HG03196 (cell line): ENCODE data around the gene BDNF.
"Not testable (repeated sequence)": the region's sequence is repeated elsewhere in the genome, so short reads cannot be mapped to it uniquely, and the experiment has no call there.

ENCODE experiments used
- ATAC-seq: cut with Tn5 transposase; IDR thresholded peaks from one replicate; pipeline ENCODE4 v1.9.1; 2021; ENCODE audit not compliant: unreplicated experiment

Gene BDNF

DNA sequence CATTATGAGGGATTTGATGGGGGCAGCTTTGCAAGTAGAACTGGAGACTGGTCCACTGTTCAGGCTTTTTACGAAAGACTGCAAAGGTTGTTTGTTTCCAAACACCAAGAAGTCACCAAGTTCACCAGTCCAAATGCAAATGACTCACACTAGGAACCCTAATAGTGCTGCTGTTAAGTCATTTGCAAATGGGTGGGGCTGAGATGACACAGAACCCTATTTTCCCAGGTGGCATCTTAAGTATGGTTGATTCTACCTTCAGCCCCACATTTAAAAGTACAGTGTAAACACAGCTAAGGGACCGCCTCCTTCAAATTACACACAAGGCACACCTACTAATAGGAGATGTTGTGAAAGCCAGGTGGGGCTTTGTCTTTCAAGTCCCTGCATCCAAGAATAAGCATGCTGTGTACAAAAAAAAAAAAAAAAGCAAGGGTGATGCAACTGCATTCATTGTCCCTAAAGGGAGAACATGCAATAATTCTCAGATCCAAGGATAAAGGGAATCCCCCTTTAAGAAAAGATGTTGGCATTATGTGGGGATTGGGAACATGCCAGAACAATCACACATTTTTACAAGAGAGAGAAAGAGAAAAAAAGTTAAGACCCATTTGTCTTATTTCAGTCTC is 27.3 kb downstream of the BDNF start:
- no peak for ATAC-seq

DNA sequence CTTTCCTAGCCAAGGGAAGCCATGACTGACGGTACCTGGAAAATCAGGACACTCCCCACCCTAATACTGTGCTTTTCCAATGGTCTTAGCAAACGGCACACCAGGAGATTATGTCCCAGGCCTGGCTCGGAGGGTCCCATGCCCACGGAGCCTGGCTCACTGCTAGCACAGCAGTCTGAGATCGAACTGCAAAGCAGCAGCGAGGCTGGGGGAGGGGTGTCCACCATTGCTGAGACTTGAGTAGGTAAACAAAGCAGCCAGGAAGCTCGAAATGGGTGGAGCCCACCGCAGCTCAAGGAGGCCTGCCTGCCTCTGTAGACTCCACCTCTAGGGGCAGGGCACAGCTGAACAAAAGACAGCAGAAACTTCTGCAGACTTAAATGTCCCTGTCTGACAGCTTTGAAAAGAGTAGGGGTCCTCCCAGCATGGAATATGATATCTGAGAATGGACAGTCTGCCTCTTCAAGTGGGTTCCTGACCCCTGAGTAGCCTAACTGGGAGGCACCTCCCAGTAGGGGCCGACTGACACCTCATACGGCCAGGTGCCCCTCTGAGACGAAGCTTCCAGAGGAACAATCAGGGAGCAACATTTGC is 34.6 kb downstream of the BDNF start:
- not testable (repeated sequence) for ATAC-seq

GRCh38 chr11:27663326-27663725 is 36.9 kb downstream of the BDNF start:
- no peak for ATAC-seq

DNA sequence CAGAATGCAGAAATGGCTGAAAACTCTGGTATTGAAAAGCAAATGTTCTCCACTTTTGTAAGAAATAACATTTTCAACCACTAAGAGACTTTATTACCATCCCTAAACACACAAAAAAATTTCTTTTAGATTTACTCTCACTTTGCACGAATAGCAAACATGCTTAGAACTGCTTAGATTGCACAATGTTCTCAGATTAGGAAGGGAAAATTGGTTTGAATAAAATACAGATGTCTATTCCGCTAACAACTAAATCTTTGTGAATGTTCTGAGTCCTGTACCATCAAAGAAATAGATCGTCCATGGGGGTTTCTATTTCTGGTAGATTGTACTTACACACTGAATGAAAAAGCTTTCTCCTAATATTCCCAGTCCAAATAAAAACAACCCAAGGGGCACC is 40.1 kb downstream of the BDNF start:
- no peak for ATAC-seq

- ATAC-seq = no peak
Measured at GRCh38 chr11:27658535-27659236, 41.6 kb downstream of the BDNF start.

- ATAC-seq = no peak
Measured at GRCh38 chr11:27656806-27657483, 43.3 kb downstream of the BDNF start.

DNA sequence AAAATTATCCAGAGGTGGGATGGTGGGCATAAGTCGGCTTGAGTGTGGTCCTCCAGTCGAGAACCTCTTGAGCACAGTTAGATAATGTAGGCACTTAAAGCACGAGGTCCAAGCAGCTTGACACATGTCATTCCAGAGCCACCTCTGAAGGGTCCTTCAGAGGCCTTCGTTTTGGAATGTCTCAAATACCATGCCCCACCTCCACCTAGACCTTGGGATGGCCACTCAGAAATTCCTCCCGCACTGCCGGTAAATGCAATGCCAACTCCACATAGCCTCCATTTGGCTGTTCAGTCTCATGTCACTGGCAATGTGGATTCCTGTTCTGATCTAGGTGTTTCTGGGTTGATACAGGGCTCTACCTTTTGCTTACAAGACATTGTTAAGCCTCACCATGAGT is 43.9 kb downstream of the BDNF start:
- ATAC-seq = no peak

- no peak for ATAC-seq
Measured at GRCh38 chr11:27653990-27654758, 46.1 kb downstream of the BDNF start.

DNA sequence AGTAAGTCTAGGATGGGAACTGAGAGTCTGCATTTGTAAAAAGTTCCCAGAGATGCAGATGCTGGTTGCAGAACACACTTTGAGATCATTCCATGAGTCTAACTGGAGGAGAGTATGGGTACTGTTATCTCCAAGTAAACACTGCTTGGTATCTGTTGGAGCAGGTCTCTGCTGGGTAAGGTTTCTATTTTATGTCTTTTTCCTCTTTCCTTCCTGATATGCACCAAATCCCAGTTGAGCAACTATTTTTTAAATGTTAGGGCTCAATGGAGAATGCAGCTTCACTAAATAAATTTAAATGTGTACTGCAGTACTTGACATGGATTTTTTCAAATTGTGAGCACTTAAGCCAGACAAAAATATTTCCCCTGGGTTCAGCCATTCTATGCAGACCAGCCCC is 48.5 kb downstream of the BDNF start:
- ATAC-seq = no peak

DNA sequence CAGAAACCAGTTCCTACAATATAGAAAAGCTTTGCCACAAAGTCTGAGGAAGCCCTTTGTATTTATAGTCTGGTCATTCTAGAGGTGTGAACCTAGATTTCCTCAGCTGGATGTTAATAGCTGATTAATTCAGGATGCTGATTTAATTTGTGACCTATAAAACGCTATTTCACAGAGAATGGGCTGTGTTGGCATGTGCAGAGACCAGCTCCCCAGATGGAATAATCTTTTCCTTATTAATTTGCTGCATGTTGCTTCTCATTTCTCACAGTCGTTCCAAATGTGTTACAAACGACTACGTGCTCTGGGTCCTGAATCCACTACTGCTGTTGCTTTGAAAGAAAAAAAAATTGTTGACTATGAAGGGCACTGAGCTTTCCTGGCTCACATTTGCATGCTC is 49.3 kb downstream of the BDNF start:
- no peak for ATAC-seq

- no peak for ATAC-seq
Measured at GRCh38 chr11:27649800-27650199, 50.5 kb downstream of the BDNF start.

DNA sequence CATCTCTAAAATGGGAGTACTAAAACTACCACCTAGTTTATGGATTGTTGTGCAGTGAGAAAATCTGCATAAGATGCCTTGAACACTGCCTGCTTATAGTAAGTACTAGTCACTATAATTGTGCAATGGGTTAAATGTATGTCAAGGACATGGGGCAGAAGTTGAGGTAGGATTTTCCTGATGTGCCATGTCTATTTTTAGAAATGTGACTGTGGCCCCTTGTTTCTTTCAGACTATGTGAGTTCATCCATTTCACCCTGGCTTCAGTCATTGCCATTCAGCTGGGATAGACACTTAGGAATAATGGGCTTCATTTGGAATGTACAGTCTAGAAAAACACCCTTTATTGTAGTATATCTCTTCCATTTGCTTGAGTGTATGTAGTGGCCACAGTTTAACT is 51.4 kb downstream of the BDNF start:
- no peak for ATAC-seq

DNA sequence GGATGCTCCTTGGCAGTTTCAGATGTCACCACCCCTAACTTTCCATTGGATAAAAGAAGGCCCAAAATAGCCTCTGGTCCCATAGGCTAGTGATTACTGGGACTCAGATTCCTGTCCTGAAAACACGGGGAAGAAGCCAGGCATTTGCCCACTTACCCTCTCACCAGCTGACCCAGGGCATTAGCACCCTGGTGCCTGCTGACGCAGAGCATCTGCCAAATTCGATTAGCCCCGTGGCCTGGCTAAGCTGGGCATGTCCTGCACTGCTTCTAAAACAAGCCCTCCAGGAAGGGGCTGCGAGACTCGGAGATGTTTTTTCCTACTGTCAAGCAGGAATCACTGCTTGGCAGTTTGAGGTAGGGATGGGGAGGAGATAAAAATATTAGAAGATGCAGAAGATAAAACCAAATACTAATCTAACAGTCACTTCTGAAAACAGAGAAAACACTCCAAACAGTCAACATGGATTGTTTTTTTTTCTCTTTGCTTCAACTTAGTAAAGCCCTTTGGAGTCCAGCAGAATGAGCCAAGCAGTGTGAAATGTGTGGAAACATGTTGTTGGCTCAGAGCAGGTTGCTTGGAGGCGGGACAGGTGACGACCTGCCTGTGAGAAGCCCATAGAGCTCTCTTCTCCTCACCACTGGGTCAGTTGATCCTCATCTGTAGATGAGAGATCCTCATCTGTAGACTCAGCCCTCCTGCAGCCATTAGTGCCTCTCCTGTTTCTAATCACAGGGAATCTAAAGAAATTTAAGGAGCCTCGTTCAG is 54.0 kb downstream of the BDNF start:
- ATAC-seq = no peak

GRCh38 chr11:27642954-27643353 is 57.3 kb downstream of the BDNF start:
- no peak for ATAC-seq

DNA sequence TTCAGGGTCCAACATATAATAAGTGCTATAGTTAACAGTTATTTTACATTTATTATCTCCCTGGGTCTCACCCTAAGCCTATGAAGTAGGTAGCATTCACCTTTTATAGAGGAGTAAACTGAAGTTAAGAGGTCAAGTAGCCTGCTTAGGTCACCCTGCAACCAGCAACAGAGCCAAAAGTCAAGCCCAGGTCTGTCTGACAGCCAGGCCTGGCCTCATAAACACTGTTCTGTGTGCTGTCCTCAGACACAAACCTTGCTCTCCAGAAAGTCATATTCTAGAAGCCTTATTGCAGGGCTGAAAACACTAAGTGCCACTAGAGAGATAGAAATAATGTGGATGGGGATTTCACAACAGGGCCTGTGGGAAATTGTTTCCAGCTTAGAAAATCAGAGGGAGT is 59.3 kb downstream of the BDNF start:
- no peak for ATAC-seq

GRCh38 chr11:27635567-27636037 is 64.7 kb downstream of the BDNF start:
- no peak for ATAC-seq

DNA sequence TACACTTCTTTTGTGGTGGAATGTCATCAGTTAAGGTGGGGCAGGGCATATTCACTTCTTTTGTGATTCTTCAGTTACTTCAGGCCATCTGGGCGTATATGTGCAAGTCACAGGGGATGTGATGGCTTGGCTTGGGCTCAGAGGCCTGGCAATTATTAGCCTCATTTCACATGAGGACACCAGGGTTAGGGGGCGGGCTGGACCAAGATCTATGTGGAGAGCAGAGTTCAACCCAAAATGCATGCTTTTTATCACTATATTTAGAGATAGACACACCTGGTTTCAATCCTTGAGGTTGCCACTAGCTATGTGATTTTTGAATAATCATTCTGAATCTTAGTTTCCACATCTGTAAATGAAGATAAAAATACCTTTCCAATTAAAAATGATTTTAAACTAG is 65.5 kb downstream of the BDNF start:
- ATAC-seq = not testable (repeated sequence)

GRCh38 chr11:27634282-27634681 is 66.0 kb downstream of the BDNF start:
- ATAC-seq = not testable (repeated sequence)

DNA sequence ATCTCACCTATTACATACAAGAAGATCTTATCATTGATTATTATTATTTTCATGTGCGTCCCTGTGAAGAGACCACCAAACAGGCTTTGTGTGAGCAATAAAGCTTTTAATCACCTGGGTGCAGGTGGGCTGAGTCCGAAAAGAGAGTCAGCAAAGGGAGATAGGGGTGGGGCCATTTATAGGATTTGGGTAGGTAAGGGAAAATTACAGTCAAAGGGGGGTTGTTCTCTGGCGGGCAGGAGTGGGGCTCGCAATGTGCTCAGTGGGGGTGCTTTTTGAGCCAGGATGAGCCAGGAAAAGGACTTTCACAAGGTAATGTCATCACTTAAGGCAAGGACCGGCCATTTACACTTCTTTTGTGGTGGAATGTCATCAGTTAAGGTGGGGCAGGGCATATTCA is 71.2 kb downstream of the BDNF start:
- ATAC-seq = not testable (repeated sequence)

- no peak for ATAC-seq
Measured at GRCh38 chr11:27627979-27628378, 72.3 kb downstream of the BDNF start.
